ENCODE results near the gene DOK4.

GRCh38 chr16:57509231-57509923 lies 23.1 kb upstream of the DOK4 start:
- TF ChIP-seq EZH2 (IDR thresholded peaks at IDR 0.05; ENCODE audit: borderline replicate concordance, insufficient read depth, low read depth, low read length, poor library complexity, severe bottlenecking) = no peak
- no peak for TF ChIP-seq CTCF (IDR thresholded peaks at IDR 0.05)
